ENCODE measurements around the gene TLL2.
A peak's percentile ranks its signal among the peaks of the same experiment; 100 is the strongest.
"Not testable (repeated sequence)": the region's sequence is repeated elsewhere in the genome, so short reads cannot be mapped to it uniquely, and the experiment has no call there.

TLL2 gene

DNA sequence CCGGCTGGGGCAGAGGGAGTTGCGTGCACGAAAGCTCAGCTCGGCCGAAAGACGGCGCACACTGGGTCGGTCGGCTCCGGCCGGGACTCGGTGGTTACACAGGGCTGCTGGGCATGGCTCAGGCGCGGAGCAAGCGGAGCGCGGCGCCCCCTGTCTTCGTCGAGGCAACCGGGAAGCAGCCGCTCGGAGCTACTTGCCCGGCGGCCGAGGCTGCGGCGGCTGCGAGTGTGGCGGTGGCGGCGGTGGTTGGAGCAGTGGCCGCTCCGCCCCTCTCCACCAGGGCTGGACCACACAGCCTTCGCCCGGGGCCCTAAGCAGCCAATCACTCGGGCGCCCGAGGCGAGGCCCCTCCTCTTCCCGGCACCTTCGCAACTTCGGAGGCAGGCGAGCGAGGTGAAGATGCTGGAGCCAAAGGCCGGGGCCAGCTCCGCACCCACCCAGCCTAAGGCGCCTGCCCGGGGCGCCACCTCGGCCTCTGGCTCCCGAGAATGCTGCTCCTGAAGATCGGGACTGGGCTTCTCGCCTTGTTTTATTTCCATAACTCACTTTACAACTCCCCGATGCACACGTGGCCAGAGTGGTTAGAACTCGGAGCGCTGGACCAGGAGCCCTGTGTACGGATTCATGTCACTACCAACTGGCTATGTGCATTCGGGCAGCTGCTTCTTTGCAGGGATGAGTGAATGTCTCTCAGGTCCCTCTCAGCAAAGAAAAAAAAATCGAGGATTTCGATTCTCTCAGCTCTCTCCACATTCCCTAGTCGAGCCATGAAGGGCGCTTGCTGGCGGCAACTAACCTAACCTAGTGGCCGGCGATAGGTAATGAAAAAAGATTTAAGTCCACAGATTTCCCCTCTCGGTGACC lies at the start of gene TLL2:
TLL2 (minus strand) TSS at position 229 of the 864 bp plus-strand sequence. CDS start 241 bp downstream, outside the sequence.
- DNase-seq, result peak; percentile 80

DNA sequence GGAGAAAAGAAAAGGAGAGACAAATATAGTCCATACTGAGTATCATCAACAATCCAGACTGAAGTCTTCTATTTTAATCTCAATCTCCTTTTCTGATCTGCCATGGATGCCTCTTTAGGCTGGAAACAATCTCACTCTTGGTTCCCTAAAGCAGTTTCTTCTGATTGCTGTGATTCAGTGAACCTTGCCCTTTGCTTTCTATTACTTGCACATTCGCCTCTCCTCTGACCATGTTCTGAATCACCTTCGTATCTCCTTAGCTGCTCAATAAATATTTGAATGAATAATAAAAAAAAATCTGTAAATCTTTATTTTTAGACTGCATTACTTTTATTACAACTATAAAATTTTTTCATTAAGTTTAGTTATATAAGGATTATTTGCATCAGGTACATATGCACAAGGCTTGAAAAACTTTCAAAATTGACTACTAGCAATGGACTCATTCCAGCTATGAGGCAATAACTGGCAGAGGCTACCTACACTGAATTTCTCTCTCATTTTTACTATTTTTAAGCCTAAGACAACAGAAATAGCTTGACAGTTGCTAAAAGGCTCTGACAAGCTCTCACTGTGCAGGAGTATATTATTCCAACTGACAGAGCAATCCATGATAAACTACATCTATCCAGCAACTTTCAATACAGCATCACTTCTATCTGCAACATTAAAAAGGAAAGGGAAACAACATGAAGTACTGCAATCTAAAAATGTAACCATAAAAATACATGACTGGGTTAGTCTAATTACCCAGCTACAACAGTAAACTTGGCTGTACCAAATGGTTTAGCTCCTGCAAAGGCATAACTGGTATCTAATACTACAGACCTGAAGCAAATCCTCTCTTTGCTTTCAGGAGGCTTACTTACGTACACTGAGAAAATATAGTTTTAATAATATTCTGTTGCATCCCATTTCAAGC lies 47.5 kb upstream of the TLL2 start:
- DNase-seq, result no peak

DNA sequence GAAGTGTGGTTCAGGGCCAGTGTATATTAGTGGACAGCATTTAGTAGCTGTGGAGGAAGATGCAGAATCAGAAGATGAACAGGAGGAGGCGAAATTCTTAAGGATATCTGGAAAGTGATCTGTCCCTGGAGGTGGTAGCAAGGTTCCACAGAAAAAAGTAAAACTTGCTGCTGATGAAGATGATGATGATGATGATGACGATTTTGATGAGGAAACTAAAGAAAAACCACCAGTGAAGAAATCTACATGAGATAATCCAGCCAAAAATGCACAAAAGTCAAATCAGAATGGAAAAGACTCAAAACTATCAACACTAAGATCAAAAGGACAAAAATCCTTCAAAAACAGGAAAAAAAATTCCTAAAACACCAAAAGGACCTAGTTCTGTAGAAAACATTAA lies 46.8 kb upstream of the TLL2 start:
- no peak for DNase-seq

DNA sequence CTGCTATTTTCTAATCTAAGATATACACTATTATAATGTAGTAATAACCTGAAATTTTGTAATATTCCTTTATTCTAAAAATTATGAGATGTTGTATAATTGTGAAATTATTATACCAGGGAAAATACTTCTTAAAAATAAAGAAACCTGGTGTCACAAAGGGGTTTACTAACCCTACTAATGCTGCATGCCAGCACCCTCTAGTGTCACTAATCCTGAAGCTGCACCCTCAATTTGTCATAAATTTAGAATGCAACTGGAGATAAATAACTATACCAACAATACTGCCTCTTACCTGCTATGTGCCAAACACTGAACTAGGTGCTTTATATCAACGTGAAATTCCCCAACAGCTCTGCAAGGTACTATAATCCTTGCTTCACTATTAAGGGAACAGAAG lies 42.3 kb upstream of the TLL2 start:
- DNase-seq, result peak; percentile 7

DNA sequence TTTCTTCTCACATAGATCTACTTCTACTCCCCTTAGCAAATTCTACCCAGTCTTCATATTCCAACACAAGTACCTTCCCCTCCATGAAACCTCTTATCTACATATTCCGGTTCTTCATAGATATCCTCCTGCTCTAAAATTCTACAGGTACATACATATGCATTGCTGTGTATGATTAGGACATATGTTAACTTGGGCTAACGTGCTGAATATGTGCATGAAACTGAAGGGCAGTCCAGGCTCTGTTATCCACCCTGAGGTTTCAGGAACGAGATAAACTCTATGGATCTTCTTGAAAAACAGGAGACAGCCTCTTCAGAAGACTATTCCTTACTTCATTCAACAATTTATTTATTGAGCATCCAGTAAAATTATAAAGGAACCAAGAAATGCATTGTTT lies 41.6 kb upstream of the TLL2 start:
- DNase-seq, result no peak

DNA sequence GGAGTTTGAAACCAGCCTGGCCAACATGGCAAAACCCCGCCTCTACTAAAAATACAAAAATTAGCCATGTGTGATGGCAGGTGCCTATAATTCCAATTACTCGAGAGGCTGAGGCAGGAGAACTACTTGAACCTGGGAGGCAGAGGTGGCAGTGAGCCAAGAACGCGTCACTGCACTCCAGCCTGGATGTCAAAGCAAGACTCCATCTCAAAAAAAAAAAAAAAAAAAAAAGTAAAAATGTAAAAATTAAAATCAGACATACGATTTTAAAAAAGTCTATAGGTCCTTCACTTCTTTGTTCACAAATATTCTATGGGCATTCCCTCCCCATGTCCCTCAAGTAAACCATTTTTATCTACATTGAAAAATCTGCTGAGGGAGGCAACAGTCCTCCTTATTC lies 34.9 kb upstream of the TLL2 start:
- peak; percentile 60 for DNase-seq

DNA sequence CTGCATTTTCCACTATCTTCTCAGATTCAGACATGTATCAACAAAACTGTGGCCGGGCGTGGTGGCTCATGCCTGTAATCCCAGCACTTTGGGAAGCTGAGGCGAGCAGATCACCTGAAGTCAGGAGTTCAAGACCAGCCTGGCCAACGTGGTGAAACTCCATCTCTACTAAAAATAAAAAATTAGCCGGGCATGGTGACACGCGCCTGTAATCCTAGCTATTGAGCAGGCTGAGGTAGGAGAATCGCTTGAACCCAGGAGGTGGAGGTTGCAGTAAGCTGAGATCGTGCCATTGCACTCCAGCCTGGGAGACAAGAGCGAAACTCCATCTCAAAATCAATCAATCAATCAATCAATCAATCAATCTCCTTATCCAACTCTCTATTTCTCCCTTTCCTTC lies 31.8 kb upstream of the TLL2 start:
- not testable (repeated sequence) for DNase-seq

DNA sequence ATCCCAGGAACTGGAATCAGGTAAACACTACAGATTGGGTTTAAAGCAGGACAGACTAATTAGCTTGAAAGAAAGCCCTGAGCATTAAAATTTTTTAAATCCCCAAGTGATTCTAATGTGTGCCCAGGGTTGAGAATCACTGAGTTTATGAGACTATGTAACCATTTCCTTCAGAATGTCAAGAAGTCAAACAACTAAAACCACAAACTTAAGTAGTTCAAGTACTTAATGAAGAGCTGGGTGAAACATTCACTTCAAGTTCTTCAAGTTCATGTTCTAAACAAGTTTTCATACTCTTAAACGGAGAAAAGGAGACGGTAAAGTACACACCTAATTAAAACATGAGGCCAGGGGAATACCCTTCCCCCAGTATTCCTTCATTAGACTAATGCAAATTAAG lies 28.2 kb upstream of the TLL2 start:
- DNase-seq, result no peak

DNA sequence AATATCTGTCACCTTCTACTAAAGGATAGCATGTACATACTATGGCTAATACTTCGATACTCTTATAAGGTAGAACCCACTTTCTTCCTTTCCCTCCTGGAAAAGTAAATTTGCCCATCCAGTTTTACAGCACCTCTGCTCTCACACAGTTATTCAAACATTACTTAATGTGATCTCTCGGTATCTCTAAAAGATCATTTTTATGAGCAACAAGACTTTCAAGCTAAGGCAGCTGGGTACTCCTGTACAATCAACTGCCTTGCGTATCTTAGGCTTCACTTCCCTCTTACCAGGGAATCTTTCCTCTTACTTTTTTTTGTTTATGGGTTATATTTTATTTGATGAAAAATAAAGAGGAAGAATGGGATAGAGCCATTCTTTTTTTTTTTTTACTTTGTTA lies 26.5 kb upstream of the TLL2 start:
- no peak for DNase-seq

DNA sequence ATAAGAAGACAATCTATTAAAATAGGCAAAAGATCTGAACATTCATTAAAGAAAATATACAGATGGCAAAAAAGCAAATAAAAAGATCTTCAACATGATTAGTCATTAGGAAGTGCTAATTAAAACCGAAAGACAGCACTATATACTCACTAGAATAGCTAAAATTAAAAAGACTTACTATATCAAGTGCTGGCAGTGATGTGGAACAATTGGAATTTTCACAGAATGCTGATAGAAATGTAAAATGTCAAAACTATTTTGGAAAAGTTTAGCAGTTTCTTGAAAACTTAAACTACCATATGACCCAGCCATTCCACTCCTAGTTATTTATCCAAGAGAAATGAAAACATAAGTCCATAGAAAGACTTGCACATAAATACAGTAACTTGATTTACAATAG lies 25.0 kb upstream of the TLL2 start:
- DNase-seq, result no peak

DNA sequence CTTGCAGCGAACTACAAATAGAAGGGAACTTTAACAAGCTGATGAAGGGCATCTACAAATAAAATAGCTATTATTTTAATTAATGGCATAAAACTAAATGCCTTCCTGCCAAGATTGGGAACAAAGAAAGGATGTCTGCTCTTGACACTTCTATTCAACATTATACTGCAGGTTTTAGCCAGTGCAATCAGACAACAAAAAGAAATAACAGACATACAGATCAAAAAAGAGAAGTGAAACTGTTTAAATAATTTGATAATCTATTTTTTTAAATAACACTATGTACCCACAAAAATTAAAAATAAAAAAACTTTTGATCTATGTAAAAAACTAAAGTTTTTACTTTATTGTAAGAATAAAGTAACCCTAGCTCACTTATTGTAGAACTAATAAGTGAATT lies 22.4 kb upstream of the TLL2 start:
- DNase-seq, result no peak

DNA sequence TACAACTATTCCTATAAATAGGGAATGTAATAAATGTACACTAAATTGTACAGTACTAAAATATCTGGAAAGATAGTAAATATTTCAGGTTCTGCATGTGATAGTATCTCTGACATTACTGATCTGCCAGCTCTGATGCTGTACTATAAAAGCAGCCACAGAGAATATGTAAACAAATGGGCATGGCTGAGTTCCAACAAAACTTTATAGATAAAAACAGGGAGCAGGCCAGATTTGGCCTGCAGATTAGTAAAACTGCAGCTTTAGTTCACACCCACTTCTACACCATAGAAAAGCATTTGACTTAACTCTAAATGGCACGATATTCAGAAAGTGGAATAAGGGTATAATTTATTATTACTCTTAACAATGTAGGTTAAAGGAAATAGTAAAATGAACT lies 18.8 kb upstream of the TLL2 start:
- DNase-seq, result no peak

DNA sequence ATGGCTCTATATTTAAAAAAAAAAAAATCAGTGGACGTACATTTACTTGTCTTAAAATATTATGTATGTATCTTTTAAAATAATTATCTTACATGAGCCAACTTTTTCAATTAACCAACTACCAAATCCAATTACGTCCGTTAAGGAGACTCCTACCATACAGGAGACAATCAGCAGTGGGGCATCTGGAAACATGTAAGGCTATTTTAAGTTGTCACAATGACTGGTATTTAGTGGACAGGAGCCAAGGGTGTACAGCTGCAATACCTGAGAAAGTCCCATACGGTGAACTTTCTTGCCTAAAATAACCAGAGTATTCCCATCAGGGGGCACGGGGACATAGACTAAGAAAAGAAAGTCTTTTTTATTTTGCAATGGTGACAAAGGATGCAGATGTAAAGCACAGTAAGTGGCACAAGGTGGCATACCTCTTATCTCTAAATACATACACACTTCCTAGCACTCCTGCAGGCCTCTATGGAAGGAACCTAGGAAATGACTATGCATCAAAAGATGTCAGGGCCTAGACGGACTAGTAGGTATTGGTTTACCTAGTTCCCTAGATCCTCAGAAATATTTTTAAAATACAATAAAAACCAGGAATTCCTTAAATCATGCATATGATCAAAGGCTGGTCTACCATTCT lies 16.0 kb upstream of the TLL2 start:
- no peak for DNase-seq

DNA sequence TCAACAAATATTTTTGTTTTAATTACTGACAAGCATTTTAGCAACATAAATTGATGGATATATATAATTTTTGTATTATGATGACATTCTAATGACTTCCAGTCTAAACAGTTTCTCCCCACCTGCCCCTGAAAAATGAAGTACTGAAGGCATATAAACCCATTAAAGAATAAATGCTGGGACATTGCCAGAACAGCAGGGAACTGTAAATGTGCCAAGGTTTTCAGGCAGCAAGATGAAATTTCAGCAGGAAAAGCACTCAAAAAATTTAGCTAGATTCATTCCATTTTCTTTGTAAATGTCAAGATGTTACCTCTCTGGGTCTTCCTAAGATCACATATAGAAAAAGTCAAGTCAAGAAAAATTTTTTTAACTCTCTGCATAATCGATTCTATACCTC lies 11.0 kb upstream of the TLL2 start:
- DNase-seq, result no peak

DNA sequence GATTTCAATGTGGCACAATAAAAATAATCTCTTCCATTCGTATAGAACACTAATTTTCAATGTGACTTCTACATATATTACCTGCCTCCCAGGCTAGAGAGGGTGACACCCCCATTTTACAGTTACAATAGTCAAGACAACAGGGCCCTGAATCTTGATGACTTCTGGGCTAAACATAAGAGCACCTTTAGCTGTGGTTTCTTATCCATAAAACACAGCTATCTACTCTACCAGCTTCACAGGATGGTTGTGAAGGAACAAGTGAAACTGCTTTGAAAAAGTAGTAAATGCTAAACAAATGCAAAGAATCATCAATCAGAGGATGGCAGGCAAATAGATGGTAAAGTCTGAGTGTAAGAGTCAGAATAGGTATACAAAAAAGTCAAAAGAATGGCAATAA lies 3.6 kb upstream of the TLL2 start:
- DNase-seq, result no peak

DNA sequence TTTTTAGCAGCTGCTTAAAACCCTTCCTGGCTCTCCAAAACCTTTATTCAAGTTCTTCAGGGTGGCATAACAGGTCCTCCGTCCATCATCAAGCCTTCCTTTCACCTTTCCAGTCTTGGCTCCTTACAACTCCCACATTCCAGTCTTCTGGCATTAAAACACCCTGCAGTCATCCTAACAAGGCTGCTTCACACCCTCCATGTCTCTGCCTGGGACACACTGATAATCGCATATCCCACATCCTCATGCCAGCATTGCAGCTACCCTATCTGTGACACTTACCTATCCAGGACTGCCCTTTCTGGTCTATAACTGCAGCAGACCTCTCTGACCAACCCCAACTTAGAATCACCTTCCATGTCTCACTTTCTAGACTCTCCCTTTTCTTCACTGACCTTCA lies 2.6 kb upstream of the TLL2 start:
- DNase-seq, result no peak

DNA sequence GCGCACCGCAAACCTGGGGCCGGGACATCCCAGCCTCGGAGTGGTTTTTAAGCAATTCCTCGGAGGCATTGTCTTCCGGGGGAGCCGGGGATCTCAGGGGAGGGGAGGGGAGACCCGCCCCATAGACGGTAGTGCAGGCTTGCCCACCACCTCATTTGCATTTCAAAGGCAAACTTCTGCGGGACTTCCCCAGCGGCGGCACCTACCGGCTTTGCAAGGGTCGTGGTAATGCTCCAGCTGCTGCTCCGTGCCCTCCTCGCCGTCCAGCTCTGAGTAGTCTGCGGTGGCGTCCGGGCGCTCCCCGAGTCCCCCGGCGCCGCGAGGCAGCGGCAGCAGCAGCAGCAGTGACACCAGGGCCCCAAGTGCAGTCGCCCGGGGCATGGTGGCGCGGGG lies 425 bp downstream of the TLL2 start:
- DNase-seq, result no peak

DNA sequence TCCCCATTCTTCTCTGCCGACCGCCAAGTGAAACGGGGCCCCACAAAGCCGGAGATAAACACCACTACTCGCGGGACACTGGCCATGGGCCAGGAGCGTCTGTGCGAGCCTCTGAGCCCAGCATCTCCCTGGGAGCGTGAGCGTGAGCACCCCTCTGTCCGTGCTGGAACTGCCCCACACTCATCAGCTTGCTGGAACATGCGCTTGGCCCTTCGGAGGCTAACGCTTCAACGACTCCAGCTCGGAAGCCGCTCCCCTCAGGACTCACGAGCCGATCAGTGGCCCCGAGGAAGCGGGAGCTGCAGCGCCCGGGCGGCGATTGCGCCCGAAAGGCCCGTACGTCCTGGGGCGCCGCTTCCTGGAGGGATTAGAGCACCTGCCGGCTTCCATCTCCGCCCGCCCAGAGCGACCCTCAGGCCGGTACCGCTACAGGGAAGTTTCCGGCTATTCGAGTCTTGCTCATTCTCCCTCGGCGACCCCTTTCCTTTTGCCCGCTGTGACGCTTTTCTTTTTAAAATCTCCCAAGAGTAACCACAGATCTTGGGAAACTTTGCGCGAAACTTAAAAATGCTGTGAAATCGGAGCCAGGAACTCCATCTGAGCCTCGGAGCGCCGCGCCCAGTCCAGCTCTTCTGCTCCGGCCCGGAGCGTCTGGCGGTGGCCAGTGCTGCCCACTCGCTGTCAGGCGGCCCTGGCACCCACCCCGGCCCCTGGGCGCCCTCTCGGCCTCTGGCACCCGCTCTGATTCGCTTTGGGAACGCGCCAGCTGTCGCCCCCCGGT lies 1.0 kb downstream of the TLL2 start:
- no peak for DNase-seq

DNA sequence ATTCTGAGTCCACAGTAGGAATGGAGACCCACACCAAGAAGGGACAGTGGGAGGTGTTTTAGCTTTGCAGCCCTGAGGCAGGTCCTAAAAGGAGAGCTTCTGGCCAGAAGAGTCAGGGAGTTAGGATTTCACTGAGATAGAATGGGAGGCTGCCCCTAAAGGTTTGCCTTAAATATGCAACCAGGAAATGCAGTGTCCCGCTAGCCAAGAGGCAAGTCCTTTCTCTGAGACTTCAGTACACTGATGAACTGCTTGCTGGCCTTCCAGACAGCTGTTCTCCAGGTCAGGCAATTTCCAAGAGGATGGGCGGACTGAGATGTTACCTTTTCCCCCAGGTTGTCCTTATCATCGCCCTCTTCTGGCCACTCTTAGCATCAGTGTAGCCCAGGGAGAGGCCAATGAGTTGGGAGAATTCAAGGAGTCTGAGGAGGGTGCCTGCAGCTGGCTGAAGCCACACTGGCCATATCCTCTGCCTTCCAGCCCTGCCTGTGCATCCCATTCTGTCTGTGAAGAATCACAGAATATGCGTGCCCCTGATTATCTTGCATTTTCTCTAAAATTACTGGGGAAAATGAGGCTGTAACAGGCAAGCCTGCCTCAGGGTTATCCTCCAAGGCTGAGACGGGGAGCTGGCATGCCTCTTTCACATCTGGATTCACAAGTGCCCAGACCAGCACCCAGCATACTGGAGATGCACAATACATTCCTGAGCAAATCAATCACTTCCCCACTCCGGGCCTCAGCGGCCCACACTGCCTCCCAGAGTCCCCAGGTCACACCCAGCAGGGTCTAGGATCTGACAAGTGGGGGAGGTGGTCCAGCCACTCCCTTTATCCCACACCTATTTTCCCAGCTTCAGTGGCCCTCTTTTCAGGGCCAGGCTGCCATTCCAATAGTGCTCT lies 2.4 kb downstream of the TLL2 start:
- no peak for DNase-seq

DNA sequence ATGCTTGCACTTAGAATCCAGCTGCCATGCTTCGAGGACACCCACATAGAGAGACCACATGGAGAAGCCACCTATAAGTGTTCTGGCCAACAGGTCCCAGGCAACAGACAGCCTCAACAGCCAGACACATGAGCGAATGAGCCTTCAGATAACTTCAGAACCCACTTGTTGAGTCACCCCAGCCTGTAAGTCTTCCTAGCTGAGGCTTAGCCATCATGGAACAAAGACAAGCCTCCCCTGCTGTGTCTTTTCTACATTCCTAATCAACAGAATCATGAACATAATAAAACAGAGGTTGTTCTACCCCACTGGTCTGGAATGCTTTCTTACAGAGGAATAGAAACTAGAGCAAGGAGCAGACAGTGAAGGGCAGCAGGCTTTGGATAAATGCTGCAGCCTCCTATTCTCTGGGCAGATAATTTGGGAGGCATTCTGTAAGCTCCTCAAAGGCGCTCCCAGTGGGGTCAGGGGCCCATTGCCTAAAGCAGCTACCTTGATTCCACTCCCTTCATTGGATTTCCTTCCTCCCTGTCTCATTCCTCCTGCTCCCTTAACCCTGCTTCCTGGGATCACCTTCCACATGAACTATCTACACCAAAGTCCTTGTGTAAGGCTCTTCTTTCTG lies 4.6 kb downstream of the TLL2 start:
- no peak for DNase-seq

DNA sequence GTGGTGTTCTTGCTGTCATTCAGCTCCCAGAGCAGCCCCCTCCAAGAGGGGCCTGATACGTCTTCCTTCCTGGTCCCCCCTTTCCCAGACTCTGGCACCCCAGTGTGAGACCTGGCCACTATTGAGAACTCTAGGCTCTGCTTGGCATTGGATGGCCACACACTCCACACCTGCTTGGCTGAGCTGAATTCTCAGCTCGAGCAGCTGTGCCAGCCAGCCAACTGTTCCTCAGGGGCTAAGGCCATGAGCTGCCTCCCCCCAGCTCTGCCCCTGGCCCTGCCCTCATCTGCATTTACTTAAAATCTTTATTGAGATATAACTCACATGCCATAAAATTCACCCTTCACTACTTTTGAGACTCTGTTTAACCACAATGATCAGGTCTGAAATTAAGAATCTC lies 6.7 kb downstream of the TLL2 start:
- no peak for DNase-seq
